ENCODE data around the gene GOLGA8T.
"Not testable (repeated sequence)": the region's sequence is repeated elsewhere in the genome, so short reads cannot be mapped to it uniquely, and the experiment has no call there.

The GOLGA8T gene

DNA sequence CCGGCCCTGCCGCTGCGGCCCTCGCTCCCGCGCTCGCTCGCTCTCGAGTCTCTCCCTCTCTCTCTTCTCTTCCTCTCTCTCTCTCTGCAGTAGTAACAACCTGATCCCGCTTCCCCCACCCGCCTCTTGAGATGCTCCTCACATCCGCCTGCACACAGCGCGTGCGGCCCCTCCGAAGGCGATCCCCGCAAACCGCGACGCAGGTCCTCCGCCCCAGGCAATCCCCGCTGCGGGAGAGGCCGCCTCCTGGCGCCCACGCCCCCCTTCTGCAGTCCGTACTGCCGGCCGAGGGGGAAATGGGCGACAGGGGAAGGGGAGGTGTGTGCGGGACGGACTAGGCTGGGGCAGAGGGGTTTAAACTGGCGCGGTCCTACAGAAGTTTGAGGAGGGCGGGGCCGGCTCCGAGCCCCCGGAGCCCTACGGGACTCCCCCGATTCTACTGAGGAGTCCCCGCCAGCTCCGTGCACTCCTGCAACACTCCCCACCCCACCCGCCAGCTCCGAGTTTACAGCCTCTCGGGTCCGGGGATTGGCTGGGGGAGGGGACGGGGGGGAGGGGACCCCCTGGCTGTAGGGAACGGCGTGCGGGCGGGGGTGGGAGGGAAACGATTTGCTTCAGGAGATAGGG, 57.4 kb downstream of the GOLGA8T start:
- DNase-seq: not testable (repeated sequence)

DNA sequence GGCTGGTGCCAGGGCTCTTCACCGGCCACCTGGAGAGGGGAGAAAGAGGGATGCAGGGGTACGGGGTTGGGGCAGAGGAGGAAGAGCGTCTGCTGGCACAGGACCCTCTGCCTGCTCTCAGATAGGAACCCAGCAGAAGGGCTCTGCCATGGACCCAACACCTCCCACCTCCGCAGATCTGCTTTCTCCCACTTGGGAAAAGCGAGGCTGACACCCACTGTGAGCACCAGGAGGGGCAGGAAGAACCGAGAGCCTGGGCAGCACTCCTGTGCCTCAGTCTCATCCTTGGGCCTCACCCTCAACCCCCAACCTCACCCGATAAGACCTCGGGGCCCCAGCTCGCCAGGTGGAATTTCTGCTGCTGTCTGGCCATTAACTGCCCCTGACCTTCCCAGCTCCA, 58.0 kb downstream of the GOLGA8T start:
- DNase-seq: not testable (repeated sequence)
